Amniotic epithelial cell (primary cell): ENCODE measurements around the gene OR5C1.
"Not testable (repeated sequence)": the region's sequence is repeated elsewhere in the genome, so short reads cannot be mapped to it uniquely, and the experiment has no call there.

ENCODE experiments used
- DNase-seq: peaks from one replicate; pipeline ENCODE4 v3.0.0-alpha.2; 2010; ENCODE audit warnings: low read depth

Gene OR5C1

GRCh38 chr9:122788831-122789230 is at the start of gene OR5C1:
Gene OR5C1 (plus strand): TSS chr9:122788933. CDS start chr9:122788933, 0 bp downstream.
- no peak for DNase-seq

GRCh38 chr9:122742003-122742402 is 46.7 kb upstream of the OR5C1 start, which contains the start of gene OR1L6:
Gene OR1L6 (plus strand): TSS chr9:122742303. CDS start chr9:122749848, 7,545 bp downstream.
- DNase-seq = no peak

GRCh38 chr9:122754825-122755224 is 33.9 kb upstream of the OR5C1 start:
- DNase-seq = no peak

DNA sequence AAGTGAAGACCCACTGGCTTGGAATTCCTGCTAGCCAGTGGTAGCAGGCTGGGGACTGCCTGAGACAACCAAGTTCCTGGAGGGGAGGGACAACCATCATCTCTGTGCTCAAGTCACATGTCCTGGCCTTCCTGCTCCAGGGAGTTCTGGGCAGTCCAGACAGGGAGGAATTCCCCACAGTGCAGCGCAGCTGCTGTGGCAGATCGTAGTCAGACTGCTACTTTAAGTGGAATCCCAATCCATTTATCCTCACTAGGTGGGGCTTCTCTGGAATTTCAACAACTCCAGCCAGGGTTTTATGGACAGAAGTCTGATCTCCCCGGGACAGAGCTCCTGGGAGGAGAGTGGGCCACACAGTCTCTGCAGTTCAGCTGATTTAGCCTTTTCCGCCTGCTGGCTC is 20.9 kb upstream of the OR5C1 start:
- no peak for DNase-seq

GRCh38 chr9:122777052-122777451 is 11.7 kb upstream of the OR5C1 start:
- no peak for DNase-seq

DNA sequence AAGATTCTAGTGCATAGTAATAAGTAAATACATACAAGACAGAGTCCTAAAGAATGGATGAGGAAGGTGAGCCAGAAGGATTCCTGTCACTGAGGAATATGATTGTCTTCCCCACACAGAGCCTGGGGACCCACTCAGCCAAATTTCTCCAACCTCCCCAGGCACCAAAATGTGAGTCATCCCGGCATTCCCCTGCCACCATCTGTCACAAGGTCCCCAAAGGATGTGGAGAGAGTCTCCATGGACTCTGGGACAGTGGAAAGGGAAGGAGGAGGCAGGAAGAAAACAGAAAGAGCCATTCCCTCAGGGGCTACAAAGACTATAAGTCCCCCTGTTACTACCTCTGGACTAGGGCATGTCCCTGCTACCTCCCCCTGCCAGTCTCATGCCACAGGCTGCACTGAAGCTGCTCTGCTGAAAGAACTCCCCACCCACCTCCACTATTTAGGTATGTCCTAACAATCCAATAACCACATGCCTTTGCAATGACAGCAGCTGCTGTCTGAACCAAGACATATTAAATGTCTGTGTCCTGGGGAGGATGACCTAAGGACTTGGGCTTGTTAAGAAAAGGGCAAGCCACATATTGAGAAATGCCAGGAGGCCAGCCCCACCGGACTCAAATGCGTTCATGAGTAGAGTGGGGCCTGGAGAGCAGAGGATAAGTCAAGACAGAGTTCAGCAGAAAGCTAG is 10.7 kb upstream of the OR5C1 start:
- DNase-seq = peak; percentile 32

GRCh38 chr9:122779181-122779580 is 9.6 kb upstream of the OR5C1 start:
- DNase-seq = no peak

- no peak for DNase-seq
Measured at GRCh38 chr9:122780026-122780425, 8.7 kb upstream of the OR5C1 start.

DNA sequence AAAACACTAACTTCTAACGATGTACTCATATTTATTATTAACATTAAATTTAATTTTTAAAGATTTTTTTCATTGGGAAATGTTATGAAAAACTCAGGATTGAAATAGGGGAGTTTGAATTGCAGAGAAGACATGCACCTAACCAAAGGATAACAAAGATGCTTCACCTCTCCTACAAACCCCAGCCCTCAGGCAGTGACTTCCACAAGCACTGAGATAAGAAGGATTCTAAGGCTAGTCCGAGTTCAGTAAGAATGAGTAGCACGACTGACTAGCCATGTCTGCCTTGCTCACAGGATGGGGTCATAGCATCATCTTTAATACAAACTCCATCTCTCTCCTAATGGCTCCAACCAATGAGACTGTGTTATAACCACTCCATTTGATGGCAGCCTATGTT is 7.1 kb upstream of the OR5C1 start:
- no peak for DNase-seq

DNA sequence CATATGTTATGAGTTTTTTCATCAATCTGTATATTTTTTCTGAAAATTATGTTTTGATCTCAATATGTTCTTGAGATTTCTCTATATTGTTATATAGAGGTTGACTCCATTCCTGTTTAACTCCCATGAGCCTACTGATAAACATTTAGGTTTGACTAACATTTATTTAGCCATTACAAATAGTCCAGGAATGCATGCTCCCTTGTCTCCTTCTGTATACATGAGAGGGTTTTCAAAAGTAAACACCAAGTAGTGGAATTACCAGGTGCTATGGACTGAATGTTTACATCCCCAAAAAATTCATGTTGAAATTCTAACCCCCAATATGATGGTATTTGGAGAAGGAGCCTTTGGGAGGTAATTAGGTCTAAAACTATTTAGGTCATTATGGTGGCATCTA is 3.5 kb upstream of the OR5C1 start:
- no peak for DNase-seq

- no peak for DNase-seq
Measured at GRCh38 chr9:122786338-122786737, 2.4 kb upstream of the OR5C1 start.

DNA sequence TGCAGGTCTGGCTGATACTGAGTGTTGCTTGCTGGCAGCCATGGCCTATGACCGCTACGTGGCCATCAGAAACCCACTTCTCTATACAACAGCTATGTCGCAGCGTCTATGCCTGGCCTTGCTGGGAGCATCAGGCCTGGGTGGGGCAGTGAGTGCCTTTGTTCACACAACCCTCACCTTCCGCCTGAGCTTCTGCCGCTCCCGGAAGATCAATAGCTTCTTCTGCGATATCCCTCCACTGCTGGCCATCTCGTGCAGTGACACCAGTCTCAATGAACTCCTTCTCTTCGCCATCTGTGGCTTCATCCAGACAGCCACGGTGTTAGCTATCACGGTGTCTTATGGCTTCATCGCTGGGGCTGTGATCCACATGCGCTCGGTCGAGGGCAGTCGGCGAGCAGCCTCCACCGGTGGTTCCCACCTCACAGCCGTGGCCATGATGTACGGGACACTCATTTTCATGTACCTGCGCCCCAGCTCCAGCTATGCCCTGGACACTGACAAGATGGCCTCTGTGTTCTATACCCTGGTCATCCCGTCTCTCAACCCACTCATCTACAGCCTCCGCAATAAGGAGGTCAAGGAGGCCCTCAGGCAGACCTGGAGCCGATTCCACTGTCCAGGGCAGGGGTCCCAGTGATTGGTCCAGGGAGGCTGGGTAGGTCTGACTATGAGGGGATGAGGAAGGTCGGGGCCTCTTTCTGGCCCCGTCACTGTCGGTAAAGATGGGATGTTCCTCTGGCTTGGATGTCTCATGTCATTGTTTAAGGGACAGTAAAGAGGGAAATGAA is 718 bp downstream of the OR5C1 start:
- no peak for DNase-seq

DNA sequence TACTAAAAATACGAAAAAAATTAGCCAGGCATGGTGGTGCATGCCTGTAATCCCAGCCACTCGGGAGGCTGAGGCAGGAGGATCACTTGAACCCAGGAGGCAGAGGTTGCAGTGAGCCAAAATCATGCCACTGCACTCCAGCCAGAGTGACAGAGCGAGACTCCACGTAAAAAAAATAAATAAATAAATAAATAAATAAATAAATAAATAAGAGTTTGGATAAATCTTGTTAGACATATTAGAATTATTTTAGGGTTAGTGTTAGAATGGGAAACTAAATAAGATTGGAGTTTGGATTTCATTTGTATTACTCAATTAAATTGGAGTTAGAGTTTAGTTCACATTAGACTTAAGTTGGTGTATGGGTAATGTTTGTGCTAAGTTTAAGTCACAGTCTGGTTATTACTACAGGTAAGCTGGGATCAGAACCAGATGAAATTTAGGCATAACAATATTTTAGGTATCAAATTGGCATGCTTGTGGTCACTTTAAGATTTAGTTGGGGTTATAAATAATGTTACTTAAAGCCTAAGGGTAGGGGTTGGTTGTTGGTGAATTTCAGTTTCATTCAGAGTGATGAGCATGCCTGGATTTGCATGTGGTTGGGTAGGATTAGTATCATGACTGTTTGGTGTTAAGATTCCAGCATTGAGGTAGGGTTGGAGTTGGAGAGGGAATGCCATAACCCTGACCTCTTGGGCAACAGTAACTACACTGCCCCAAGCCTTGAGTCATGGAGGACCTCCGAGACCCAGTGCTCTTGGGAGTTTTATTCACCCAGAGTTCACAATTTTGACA is 3.3 kb downstream of the OR5C1 start:
- no peak for DNase-seq

- no peak for DNase-seq
Measured at GRCh38 chr9:122797316-122798063, 8.8 kb downstream of the OR5C1 start.

DNA sequence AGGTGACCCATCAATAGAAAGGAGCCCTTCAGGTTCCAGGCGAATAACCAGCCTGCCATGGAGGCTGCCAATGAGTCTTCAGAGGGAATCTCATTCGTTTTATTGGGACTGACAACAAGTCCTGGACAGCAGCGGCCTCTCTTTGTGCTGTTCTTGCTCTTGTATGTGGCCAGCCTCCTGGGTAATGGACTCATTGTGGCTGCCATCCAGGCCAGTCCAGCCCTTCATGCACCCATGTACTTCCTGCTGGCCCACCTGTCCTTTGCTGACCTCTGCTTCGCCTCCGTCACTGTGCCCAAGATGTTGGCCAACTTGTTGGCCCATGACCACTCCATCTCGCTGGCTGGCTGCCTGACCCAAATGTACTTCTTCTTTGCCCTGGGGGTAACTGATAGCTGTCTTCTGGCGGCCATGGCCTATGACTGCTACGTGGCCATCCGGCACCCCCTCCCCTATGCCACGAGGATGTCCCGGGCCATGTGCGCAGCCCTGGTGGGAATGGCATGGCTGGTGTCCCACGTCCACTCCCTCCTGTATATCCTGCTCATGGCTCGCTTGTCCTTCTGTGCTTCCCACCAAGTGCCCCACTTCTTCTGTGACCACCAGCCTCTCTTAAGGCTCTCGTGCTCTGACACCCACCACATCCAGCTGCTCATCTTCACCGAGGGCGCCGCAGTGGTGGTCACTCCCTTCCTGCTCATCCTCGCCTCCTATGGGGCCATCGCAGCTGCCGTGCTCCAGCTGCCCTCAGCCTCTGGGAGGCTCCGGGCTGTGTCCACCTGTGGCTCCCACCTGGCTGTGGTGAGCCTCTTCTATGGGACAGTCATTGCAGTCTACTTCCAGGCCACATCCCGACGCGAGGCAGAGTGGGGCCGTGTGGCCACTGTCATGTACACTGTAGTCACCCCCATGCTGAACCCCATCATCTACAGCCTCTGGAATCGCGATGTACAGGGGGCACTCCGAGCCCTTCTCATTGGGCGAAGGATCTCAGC is 11.6 kb downstream of the OR5C1 start, which contains the start of gene OR1K1:
TSS of gene OR1K1 (plus strand) at position 58 of the 995 bp plus-strand sequence. CDS start at position 58, 0 bp downstream.
- no peak for DNase-seq

DNA sequence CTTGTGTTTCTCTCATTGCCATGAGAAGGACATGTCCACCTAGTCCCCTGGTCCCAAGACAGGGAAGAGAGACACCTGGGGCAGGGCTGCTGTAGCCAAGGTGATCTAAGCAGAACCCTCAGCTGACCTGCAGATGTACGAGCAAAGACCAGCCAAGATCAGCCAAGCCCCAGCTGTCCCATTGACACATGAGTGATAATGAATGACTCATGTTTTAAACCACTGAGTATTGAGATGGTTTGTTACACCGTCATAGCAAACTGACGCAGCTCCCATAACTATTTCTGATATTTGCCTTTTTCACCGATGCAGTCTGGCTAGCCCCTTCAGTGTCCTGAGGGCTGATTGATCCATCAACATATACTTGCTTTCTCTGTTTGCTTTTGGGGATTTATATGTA is 17.9 kb downstream of the OR5C1 start:
- DNase-seq = no peak

DNA sequence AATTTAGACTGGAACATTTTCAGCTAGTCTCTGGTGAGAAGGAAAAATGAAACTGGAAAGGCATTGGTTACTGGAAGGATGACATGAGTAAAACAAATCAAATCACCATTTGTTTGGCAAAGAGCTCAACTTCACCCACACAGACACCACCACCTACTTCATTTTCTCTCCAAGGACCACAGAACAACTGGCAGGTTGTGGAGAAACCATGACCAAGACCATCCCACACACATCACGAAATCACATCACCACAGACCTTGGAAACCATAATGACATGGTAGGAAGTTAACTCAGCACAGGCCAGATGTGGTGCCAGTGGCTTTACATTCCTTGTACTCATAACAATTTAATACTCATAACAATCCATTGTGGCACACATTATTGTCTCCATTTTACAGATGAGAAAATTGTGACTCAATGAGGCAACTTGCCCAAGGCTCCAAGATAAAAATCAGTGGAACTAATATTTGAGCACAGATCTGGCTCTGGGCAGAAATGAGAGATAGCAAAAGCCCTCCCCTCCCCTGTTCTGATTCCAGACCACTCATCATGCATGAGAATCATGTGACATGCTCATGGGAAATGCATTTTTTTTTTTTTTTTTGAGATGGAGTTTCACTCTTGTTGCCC is 18.7 kb downstream of the OR5C1 start:
- DNase-seq = no peak

- DNase-seq = no peak
Measured at GRCh38 chr9:122808141-122808540, 19.4 kb downstream of the OR5C1 start.

GRCh38 chr9:122809261-122809660 is 20.5 kb downstream of the OR5C1 start:
- DNase-seq = not testable (repeated sequence)
